Left forelimb (tissue), 1 donor: ENCODE measurements around the gene KLF11.
"Not testable (repeated sequence)": the region's sequence is repeated elsewhere in the genome, so short reads cannot be mapped to it uniquely, and the experiment has no call there.

Experiments used
- DNase-seq: peaks from one replicate; pipeline ENCODE4 v3.0.0-alpha.2; 2018; ENCODE audit warnings: low spot score

Gene KLF11

GRCh38 chr2:10009811-10010781 lies 33.3 kb upstream of the KLF11 start:
- no peak for DNase-seq

GRCh38 chr2:10010861-10011605 lies 32.3 kb upstream of the KLF11 start:
- DNase-seq, result not testable (repeated sequence)

- DNase-seq, result not testable (repeated sequence)
Observed at GRCh38 chr2:10011606-10012325, 31.6 kb upstream of the KLF11 start.

GRCh38 chr2:10012366-10012962 lies 30.9 kb upstream of the KLF11 start:
- DNase-seq, result not testable (repeated sequence)

- DNase-seq, result no peak
Observed at GRCh38 chr2:10012963-10013461, 30.3 kb upstream of the KLF11 start.

GRCh38 chr2:10013651-10014417 lies 29.5 kb upstream of the KLF11 start:
- DNase-seq, result not testable (repeated sequence)

- DNase-seq, result no peak
Observed at GRCh38 chr2:10014418-10015190, 28.7 kb upstream of the KLF11 start.

- DNase-seq, result not testable (repeated sequence)
Observed at GRCh38 chr2:10015376-10015989, 27.9 kb upstream of the KLF11 start.

- DNase-seq, result no peak
Observed at GRCh38 chr2:10016001-10016801, 27.1 kb upstream of the KLF11 start.

- DNase-seq, result no peak
Observed at GRCh38 chr2:10016802-10017258, 26.5 kb upstream of the KLF11 start.

- DNase-seq, result no peak
Observed at GRCh38 chr2:10017313-10017941, 25.9 kb upstream of the KLF11 start.

- DNase-seq, result no peak
Observed at GRCh38 chr2:10019174-10019573, 24.2 kb upstream of the KLF11 start.

GRCh38 chr2:10019602-10020400 lies 23.5 kb upstream of the KLF11 start:
- DNase-seq, result no peak

GRCh38 chr2:10022041-10022421 lies 21.3 kb upstream of the KLF11 start:
- no peak for DNase-seq

- no peak for DNase-seq
Observed at GRCh38 chr2:10022445-10022844, 20.9 kb upstream of the KLF11 start.

GRCh38 chr2:10022966-10023662 lies 20.2 kb upstream of the KLF11 start:
- no peak for DNase-seq
